EL (cell line): Measurements from ENCODE around the gene ERMAP.

Source experiments
- DNase-seq: peaks from one replicate; pipeline ENCODE4 v3.0.0-alpha.2; 2016

ERMAP gene

GRCh38 chr1:42816585-42817439 lies at the start of gene ERMAP, which contains the start of gene SVBP:
TSS of gene ERMAP (plus strand) at chr1:42817122. CDS start at chr1:42830449, 13,327 bp downstream.
TSS of gene SVBP (minus strand) at chr1:42817397. CDS start at chr1:42816544, 853 bp downstream.
- DNase-seq = peak; percentile 87

DNA sequence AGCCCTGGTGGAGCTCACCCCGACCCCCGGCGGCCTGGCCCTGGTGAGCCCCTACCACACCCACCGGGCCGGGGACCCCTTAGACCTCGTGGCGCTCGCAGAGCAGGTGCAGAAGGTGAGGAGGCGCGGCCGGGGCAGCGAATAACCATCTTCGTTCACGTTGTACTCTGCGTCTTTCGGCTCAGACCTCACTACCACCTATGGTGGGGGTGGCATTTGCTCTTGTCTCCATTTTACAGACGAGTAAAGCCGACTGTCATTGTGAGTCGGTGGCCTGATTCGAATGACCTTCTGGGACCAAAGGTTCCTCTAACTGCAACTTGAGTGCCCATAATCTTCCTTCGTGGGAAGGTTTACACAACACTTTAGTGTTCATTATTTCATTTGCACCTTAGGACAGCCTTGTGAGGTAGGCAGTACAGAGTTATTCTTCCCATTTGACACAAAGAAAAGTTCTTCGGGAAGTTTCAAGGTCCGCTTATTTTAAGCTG lies 49.4 kb upstream of the ERMAP start:
- DNase-seq = no peak

DNA sequence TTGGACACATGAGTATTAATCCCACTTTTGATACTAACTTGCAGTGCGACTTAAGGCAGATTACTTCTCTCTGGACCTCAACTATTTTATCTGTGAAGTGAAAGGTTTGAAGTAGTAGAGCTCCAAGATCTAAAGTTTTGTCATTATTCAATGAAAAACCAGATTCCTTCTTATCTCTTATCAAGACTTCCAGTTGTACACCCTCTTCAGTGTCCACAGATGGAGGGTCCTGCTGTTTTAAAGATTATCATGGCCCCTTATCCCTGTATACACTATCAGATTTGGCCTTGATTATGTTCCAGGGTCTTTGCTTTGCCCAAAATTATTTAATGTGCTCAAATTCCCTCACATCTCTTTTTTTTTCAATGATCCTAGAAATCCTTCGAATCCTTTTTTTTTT lies 48.8 kb upstream of the ERMAP start:
- DNase-seq = no peak

DNA sequence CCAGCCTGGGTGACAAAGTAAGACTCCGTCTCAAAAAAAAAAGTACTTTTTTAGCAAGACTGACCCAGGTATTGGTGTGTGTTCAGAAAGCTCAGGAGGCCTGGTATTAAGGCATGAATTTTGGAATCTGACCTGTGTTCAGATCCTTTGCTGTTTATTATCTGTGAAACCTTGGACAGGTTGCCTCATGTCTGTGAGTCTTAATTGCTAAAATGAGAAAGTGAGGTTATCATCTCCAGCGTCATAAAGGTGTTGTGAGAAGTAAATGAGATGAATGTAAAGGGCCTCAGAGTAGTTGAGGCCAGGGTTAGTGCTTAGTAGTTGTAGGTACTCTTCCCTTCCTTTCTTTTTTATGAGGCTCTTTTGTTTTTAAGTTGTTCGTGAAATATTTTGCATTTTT lies 47.1 kb upstream of the ERMAP start:
- no peak for DNase-seq

GRCh38 chr1:42773420-42773819 lies 43.5 kb upstream of the ERMAP start:
- no peak for DNase-seq

GRCh38 chr1:42774928-42775526 lies 41.9 kb upstream of the ERMAP start:
- DNase-seq = no peak

- no peak for DNase-seq
Observed at GRCh38 chr1:42776502-42776901, 40.4 kb upstream of the ERMAP start.

DNA sequence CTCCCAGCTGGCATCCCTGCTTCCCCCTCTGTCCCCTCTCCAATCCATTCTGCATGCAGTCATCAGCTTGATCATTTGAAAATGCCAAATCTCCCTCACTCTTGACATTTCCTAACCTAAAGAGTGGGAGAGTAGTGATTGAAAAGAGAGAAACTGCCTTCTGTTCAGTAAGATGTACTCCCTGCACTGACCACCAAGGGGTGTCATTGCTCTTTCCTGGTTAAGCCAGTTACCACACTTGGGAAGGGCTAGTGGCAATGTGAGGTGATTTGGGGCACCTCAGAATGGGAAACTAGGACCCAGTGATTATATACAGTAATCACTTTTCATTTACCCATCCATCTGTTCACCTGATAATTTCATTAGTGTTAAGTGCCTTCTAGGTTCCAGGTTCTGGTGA lies 39.1 kb upstream of the ERMAP start:
- DNase-seq = peak; percentile 45

GRCh38 chr1:42779725-42780124 lies 37.2 kb upstream of the ERMAP start:
- DNase-seq = no peak

- DNase-seq = no peak
Observed at GRCh38 chr1:42780176-42780575, 36.7 kb upstream of the ERMAP start.

- no peak for DNase-seq
Observed at GRCh38 chr1:42783092-42783491, 33.8 kb upstream of the ERMAP start.

GRCh38 chr1:42784547-42784945 lies 32.4 kb upstream of the ERMAP start:
- no peak for DNase-seq

GRCh38 chr1:42784946-42785693 lies 31.8 kb upstream of the ERMAP start, which contains the start of gene TMEM269:
TSS of gene TMEM269 (plus strand) at chr1:42784991. CDS start at chr1:42789894, 4,903 bp downstream.
- DNase-seq = no peak

GRCh38 chr1:42786097-42786496 lies 30.8 kb upstream of the ERMAP start:
- DNase-seq = no peak

- DNase-seq = no peak
Observed at GRCh38 chr1:42788021-42788420, 28.9 kb upstream of the ERMAP start.

- no peak for DNase-seq
Observed at GRCh38 chr1:42793824-42794223, 23.1 kb upstream of the ERMAP start.

DNA sequence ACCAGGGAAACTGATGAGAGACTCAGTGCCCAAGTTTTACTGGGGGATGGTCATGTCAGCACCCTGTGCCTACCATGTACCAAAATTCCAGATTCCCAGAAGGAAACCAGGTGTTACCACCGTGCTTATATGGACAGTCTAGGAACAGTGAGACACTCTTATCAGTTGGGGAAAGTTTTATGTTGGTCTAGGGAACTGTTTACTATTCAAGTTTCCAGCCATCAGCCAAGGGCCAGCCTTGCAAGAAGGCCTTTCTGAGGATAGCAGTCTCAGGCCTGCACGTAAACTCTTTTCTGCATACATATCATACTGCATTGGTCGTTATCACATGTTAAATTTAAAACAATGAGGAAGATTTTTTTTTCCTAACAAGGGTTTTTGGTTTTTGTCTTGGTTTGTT lies 19.5 kb upstream of the ERMAP start:
- DNase-seq = no peak

GRCh38 chr1:42797979-42798378 lies 18.9 kb upstream of the ERMAP start:
- no peak for DNase-seq

DNA sequence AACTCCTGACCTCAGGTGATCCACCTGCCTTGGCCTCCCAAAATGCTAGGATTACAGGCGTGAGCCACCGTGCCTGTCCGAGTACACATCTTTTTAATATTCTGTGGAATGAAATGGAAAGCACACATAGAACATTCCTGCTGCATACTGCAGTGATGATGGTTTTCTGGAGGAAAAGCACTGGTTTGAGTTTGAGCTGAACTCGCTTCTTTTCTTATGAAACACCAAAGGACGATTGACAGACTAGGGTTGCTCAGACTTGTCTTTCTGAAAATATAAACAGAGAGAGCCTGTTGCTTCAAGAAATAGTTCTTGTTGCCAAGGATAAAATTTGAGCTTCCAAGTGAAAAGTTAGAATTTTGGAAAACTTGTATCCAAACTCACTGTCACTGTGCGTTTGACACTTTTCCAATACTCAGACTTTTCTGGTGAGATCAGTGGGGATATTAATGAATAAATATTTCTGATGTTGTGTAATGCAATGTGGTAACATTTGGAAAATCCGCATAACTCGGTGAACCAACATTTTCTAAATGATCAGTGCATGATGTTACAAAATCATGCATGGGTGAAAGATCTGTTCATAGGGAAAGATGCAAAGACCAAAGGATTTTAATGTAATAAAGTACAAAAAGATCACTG lies 15.0 kb upstream of the ERMAP start:
- DNase-seq = no peak

GRCh38 chr1:42806171-42806570 lies 10.8 kb upstream of the ERMAP start:
- DNase-seq = no peak

GRCh38 chr1:42806593-42806992 lies 10.3 kb upstream of the ERMAP start:
- DNase-seq = peak; percentile 56

GRCh38 chr1:42807056-42807668 lies 9.8 kb upstream of the ERMAP start:
- no peak for DNase-seq
